Skeletal muscle satellite cell (primary cell): Measurements from ENCODE around the gene VWA8.
"Not testable (repeated sequence)": the region's sequence is repeated elsewhere in the genome, so short reads cannot be mapped to it uniquely, and the experiment has no call there.

Experiments
- H3K27me3 ChIP-seq: 2 replicates; pipeline ENCODE4 v1.7.0; 2013; ENCODE audit warnings: low read length; ENCODE audit not compliant: control insufficient read depth, insufficient read depth
- H3K36me3 ChIP-seq: 2 replicates; pipeline ENCODE4 v1.7.0; 2013; ENCODE audit warnings: mild to moderate bottlenecking, control low read depth, low read length; ENCODE audit not compliant: insufficient read depth
- H3K4me1 ChIP-seq: 2 replicates; pipeline ENCODE4 v1.7.0; 2013; ENCODE audit warnings: low read length; ENCODE audit not compliant: control insufficient read depth, insufficient read depth
- H3K4me2 ChIP-seq: 2 replicates; pipeline ENCODE4 v1.7.0; 2013; ENCODE audit warnings: mild to moderate bottlenecking, low read length
- H3K4me3 ChIP-seq: 2 replicates; pipeline ENCODE4 v1.7.0; 2013; ENCODE audit warnings: low read length
- H3K9ac ChIP-seq: 2 replicates; pipeline ENCODE4 v1.7.0; 2013; ENCODE audit warnings: mild to moderate bottlenecking, low read depth, low read length, moderate library complexity
- H3K9me3 ChIP-seq: replicated peaks from 2 replicates; pipeline ENCODE4 v1.7.0; 2013; ENCODE audit warnings: mild to moderate bottlenecking, control low read depth, low read length

Gene VWA8

GRCh38 chr13:41637586-41637985 lies 323.3 kb downstream of the VWA8 start:
- H3K9me3 ChIP-seq = no peaks in the 10 kb centered on the region
- no peak overlapping the region for H3K9ac ChIP-seq
- H3K36me3 ChIP-seq = no peaks in the 10 kb centered on the region
- H3K4me2 ChIP-seq = no peak overlapping the region
- H3K4me3 ChIP-seq = no peak overlapping the region
- H3K4me1 ChIP-seq = no peaks in the 10 kb centered on the region
- no peaks in the 10 kb centered on the region for H3K27me3 ChIP-seq

DNA sequence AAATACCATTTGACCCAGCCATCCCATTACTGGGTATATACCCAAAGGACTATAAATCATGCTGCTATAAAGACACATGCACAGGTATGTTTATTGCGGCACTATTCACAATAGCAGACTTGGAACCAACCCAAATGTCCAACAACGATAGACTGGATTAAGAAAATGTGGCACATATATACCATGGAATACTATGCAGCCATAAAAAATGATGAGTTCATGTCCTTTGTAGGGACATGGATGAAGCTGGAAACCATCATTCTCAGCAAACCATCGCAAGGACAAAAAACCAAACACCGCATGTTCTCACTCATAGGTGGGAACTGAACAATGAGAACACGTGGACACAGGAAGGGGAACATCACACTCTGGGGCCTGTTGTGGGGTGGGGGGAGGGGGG lies 323.9 kb downstream of the VWA8 start:
- H3K36me3 ChIP-seq, H3K4me2 ChIP-seq, H3K4me3 ChIP-seq, H3K27me3 ChIP-seq, H3K9me3 ChIP-seq, H3K9ac ChIP-seq, H3K4me1 ChIP-seq: not testable (repeated sequence)

GRCh38 chr13:41636590-41636989 lies 324.3 kb downstream of the VWA8 start:
- H3K4me3 ChIP-seq, H3K4me1 ChIP-seq, H3K9me3 ChIP-seq, H3K9ac ChIP-seq, H3K4me2 ChIP-seq, H3K36me3 ChIP-seq, H3K27me3 ChIP-seq: not testable (repeated sequence)

DNA sequence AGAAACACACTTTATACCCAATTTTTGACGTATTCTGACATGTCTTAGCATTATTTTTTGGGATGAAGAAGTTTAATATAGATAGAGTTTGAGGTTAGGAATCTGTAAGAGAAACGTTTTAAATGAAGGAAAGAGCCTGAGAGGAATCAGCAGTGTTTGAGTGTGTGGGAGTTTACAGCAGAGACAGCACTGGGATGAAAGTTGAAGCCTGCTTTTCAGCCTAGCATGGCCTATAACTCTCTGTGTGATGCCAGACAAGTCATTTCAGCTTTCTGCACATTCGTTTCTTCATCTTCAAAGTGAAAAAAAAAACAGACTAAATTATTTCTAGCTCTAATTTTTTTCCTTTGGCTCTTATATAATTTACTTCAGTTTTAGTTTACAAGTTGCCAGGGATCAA lies 326.5 kb downstream of the VWA8 start:
- Histone ChIP-seq H3K4me2 (no peak overlapping the region), H3K4me3 (no peak overlapping the region), H3K4me1 (no peaks in the 10 kb centered on the region), H3K36me3 (no peaks in the 10 kb centered on the region), H3K27me3 (no peaks in the 10 kb centered on the region), H3K9me3 (no peaks in the 10 kb centered on the region), H3K9ac (no peak overlapping the region)

DNA sequence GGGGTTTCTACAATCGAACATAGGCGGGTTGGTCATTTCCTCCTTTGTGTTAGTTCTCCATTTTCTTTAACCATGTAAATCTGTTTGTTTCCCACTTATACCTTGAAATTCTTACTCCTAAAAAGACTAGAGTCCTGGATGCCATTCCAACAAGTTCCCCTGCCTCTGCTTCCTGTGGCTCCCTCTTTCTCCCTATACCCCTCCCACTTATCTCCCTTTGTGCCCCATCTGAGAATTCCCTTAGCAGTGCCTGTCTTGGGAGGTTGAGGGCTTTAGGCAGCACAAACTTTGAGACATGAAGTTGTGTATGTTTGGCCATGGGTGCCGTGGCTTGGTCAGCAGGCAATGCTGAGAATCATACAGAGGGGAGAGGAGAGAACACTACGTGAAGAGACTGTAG lies 327.1 kb downstream of the VWA8 start:
- H3K4me3 ChIP-seq = no peak overlapping the region
- H3K4me2 ChIP-seq = no peak overlapping the region
- no peaks in the 10 kb centered on the region for H3K4me1 ChIP-seq
- no peaks in the 10 kb centered on the region for H3K9me3 ChIP-seq
- no peaks in the 10 kb centered on the region for H3K27me3 ChIP-seq
- no peak overlapping the region for H3K9ac ChIP-seq
- no peaks in the 10 kb centered on the region for H3K36me3 ChIP-seq

DNA sequence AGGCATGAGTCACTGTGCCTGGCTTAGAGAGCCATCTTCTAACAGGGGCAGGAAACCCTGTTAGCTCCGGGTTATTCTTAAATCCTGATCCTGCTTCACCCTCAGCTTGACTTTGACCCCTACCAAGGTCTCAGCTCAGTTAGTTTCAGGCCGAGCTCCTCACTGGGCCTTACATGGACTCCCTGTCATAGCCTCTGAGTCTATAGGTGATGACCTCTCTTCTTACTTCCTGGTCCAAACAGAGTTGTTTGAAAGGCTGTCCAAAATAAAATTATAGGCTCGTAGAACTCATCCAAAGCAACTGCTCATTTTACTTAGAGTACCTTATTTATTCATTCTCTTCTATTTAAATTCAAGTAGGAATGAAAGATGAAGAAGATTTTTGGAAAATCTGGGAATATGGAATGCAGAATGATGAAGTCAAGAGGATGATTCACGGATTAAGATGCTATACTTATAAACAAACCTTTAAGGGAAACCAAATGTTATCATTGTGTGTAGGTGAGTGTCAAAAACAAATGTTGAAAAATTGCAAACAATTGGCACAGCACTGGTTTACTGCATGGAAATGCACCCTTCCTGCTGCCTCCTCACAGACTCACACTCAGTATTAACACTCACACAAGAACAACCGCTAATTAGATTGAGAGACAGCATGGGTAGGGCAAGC lies 329.5 kb downstream of the VWA8 start:
- H3K9ac ChIP-seq = no peak overlapping the region
- no peak overlapping the region for H3K4me2 ChIP-seq
- H3K4me3 ChIP-seq = no peak overlapping the region

GRCh38 chr13:41627425-41627824 lies 333.5 kb downstream of the VWA8 start:
- Histone ChIP-seq H3K36me3 (no peaks in the 10 kb centered on the region), H3K4me3 (no peak overlapping the region), H3K27me3 (no peaks in the 10 kb centered on the region), H3K4me2 (no peak overlapping the region), H3K9ac (no peak overlapping the region), H3K4me1 (peaks cover 10% of the 10 kb centered on the region), H3K9me3 (no peaks in the 10 kb centered on the region)

More for the DNA sequence above, 329.5 kb downstream of the VWA8 start:
- no peaks in the 10 kb centered on the region for H3K9me3 ChIP-seq
- no peaks in the 10 kb centered on the region for H3K4me1 ChIP-seq
- no peaks in the 10 kb centered on the region for H3K27me3 ChIP-seq
- H3K36me3 ChIP-seq = no peaks in the 10 kb centered on the region

DNA sequence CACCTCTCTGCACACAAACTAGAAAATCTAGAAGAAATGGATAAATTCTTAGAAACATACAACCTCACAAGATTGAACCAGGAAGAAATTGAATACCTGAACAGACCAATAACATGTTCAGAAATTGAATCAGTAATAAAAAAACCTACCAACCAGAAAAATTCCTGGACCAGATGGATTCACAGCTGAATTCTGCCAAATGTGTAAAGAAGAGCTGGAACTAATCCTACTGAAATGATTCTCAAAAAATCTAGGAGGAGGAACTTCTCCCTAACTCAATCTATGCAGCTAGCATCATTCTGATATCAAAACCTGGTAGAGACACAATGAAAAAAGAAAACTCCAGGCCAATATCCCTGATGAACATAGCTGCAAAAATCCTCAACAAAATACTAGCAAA lies 336.9 kb downstream of the VWA8 start:
- H3K9me3 ChIP-seq = no peaks in the 10 kb centered on the region
- no peaks in the 10 kb centered on the region for H3K36me3 ChIP-seq
- peaks cover 20% of the 10 kb centered on the region for H3K4me1 ChIP-seq
- H3K4me3 ChIP-seq = no peak overlapping the region
- no peak overlapping the region for H3K4me2 ChIP-seq
- H3K9ac ChIP-seq = no peak overlapping the region
- no peaks in the 10 kb centered on the region for H3K27me3 ChIP-seq

DNA sequence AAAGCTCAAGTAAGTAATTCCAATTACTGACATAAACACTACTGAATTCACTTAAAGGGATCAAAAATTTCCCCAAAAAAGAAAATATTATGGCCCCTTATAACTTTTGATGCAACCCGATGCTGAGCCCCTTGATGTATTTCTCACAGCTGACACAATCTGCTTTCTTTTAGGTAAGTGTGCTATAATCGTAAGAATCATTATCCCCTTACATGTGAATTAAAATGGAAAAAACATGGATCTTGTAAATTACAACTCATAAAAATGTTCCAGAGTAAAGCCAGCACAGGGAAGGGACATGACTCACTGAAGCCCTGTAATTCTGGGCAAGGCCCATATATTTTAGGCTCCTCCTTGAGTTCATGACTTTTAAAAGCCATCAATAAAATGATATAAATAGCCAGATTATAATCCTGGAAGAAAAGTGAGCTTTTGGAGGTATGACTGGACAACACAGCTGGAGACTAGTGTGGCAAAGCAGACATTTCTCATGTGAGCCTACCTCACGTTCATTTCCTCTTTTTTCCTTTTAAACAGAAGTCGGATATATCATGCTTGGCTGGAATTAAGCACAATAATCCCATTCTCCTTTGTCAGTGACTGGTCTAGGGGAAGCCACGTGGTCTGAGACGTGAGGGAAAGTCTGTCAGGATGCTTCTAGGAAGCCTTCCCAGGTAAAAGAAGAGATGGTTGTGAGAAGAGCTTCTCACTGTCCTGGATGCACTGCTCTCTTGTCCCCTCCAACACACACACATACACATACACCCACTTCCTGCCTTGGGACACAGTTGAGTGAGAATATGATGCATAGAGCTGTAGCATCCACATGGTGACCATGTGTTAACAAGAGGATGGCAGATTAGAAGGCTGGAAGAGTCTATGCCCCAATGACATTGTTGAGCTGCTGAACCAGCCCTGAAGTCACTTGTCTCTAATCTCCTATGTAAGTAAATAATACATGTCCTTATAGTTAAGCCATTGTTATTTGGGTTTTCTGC lies 338.2 kb downstream of the VWA8 start:
- H3K4me2 ChIP-seq = peak overlapping the region; percentile 13
- H3K9me3 ChIP-seq = no peaks in the 10 kb centered on the region
- H3K27me3 ChIP-seq = no peaks in the 10 kb centered on the region
- H3K36me3 ChIP-seq = no peaks in the 10 kb centered on the region
- H3K4me3 ChIP-seq = peak overlapping the region; percentile 9
- peak overlapping the region; percentile 57 for H3K9ac ChIP-seq
- H3K4me1 ChIP-seq = peaks cover 20% of the 10 kb centered on the region

DNA sequence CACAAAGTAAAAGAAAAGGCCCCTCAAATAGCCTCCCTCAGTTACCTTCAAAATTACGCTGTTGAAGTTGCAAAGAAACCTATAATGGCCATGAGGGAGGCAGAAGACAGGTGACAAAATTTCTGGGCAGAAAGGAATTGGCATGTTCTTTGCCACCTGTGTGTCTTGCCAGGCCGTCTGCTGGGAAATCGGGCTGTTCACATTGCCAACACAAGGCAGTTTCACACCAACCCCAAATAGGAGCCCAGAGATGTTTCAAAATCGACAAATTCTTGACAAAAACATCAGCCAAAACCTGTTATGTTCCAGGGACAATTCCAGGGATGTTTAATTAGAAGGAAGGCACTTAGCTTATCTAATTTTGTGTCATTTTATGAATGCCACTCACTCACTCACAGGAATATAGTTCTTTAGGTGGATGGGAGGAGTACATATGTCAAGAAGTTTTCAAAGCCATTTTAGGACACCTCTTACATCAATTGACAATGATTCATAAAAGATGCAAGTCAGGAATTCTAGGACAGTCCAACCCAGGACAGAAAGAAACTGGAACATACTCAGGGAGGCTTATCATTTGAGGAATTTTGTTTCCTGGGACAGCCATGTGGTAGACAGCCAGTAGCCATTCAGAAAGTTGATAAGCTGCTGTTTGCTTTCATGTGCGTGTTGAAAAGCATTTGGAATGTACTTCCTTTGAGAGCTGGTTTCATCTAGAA lies 339.0 kb downstream of the VWA8 start:
- H3K4me2 ChIP-seq = peak overlapping the region; percentile 13
- H3K9ac ChIP-seq = peak overlapping the region; percentile 57
- no peaks in the 10 kb centered on the region for H3K27me3 ChIP-seq
- no peaks in the 10 kb centered on the region for H3K9me3 ChIP-seq
- no peaks in the 10 kb centered on the region for H3K36me3 ChIP-seq
- H3K4me1 ChIP-seq = peaks cover 20% of the 10 kb centered on the region
- no peak overlapping the region for H3K4me3 ChIP-seq

DNA sequence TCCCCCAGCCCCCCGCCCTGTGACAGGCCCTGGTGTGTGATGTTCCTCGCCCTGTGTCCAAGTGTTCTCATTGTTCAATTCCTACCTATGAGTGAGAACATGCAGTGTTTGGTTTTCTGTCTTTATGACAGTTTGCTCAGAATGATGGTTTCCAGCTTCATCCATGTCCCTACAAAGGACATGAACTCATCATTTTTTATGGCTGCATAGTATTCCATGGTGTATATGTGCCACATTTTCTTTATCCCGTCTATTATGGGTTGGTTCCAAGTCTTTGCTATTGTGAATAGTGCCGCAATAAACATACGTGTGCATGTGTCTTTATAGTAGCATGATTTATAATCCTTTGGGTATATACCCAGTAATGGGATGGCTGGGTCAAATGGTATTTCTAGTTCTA lies 343.3 kb downstream of the VWA8 start:
- not testable (repeated sequence) for H3K36me3 ChIP-seq, H3K9me3 ChIP-seq, H3K4me2 ChIP-seq, H3K27me3 ChIP-seq, H3K9ac ChIP-seq, H3K4me3 ChIP-seq
- H3K4me1 ChIP-seq = peaks cover 38% of the 10 kb centered on the region
